Heart left ventricle (tissue), 13 donors: ENCODE measurements around the gene AMDHD2.

Experiments
- CTCF ChIP-seq, 12 donors: fragments of 200-600 bp; sonication (generic) in 4 of 12; IDR thresholded peaks; one replicate each; pipeline versions ENCODE4 v1.5.0 to v1.8.0; 2018 to 2022; ENCODE audit warnings: antibody characterized with exemption in 12 of 12, mild to moderate bottlenecking in 5 of 12
- POLR2A ChIP-seq, 2 donors: fragments of 450-650 bp; IDR thresholded peaks; one replicate each; pipeline ENCODE4 v1.6.1; 2017; ENCODE audit warnings: antibody characterized with exemption in 2 of 2, mild to moderate bottlenecking in 2 of 2, moderate library complexity in 2 of 2
- donor health status: ischemic (EF 13 %, LVEDD 7.1; RV severe dilation, severe dysfunction).
- donor health status: DM: no; HTN: yes; CAD: no.
- donor health status: DM: no; HTN: no; CAD: no.
- donor health status: ischemic (EF 25% LVEDD 6.9; RV normal size, moderate dysfunction).
- donor health status: ischemic (EF 25% LVEDD 5.7; RV mildly dilated, moderate dysfunction).
- donor health status: ischemic (EF 35%, LVEDD 5.7; RV mildly dilated, moderate dysfunction).
- donor health status: nonischemic (EF 11% LVEDD 7.7; RV severe dilation, severe dysfunction).
- donor health status: DM: yes; HTN: yes; CAD: no.
- donor health status: PGD.
- donor health status: ischemic (EF 29% LVEDD 5.4; RV normal size, mild dysfunction).
- donor health status: nonischemic (EF 23%, LVEDD 6.1; RV moderate dilation, normal function).

GRCh38 chr16:2500918-2501750, 19.0 kb upstream of the AMDHD2 start:
- TF ChIP-seq CTCF (IDR thresholded peaks at IDR 0.05) (peak; percentile 97 to 100 (median 99)), POLR2A (IDR thresholded peaks at IDR 0.05) (no peak)
